HG03378 (cell line): ENCODE measurements around the gene GPR65.

Experiments used
- ATAC-seq: cut with Tn5 transposase; IDR thresholded peaks from one replicate; pipeline ENCODE4 v1.9.1; 2021; ENCODE audit warnings: mild to moderate bottlenecking, moderate library complexity; ENCODE audit not compliant: unreplicated experiment

The GPR65 gene

DNA sequence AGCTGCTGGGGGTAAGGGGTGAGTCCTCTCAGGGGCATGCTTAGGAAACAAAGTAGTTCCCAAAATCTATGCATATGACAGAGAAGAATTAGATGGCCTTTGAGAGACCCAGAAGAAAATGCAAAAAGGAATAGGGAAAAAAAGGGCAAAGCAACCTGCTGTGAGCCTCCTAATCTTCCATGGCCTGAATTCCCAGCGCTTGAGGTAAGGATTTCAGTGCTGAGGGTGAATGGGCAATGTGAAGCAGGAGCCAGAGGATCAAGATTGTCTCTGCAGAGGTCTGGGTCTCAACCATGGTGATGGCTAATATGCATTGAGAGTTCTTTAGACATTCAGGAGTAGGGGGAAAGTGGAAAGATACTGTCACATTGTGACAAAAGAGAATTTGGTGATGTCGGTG is 31.5 kb downstream of the GPR65 start:
- ATAC-seq: no peak

- no peak for ATAC-seq
These were observed 32.4 kb downstream of the GPR65 start for GRCh38 chr14:88037325-88037724.

- no peak for ATAC-seq
These were observed 34.3 kb downstream of the GPR65 start for GRCh38 chr14:88039197-88039596.

DNA sequence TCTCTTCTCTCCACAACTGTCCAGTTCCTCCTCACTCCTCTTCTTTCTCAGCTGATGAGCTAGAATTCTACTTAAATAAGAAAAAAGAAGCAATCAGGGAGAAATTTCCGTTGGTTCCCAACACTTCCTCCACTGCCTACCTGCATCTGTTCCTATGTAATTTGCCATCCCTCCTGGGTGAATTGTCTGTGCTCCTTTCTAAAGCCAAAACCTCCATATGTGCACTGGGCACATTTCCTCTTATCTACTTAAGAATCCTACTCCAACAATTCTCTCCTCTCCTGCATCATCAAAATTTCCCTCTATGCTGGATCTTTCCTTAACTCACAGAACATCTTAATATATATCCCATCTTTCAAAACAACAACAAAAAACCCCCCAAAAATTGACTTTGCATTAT is 35.2 kb downstream of the GPR65 start:
- ATAC-seq: no peak

- ATAC-seq: no peak
These were observed 38.9 kb downstream of the GPR65 start for GRCh38 chr14:88043529-88044443.

GRCh38 chr14:88044444-88044758 is 39.5 kb downstream of the GPR65 start:
- no peak for ATAC-seq

- ATAC-seq: peak; percentile 92
These were observed 40.0 kb downstream of the GPR65 start for GRCh38 chr14:88044776-88045446.

GRCh38 chr14:88045705-88046104 is 40.8 kb downstream of the GPR65 start:
- no peak for ATAC-seq

- no peak for ATAC-seq
These were observed 43.4 kb downstream of the GPR65 start for GRCh38 chr14:88048351-88048750.

- ATAC-seq: no peak
These were observed 44.3 kb downstream of the GPR65 start for GRCh38 chr14:88049266-88049665.

GRCh38 chr14:88049936-88050335 is 45.0 kb downstream of the GPR65 start:
- no peak for ATAC-seq

- no peak for ATAC-seq
These were observed 55.6 kb downstream of the GPR65 start for GRCh38 chr14:88060576-88060975.

GRCh38 chr14:88063811-88064210 is 58.9 kb downstream of the GPR65 start:
- no peak for ATAC-seq
